Measurements from ENCODE around the gene PFDN5.

The PFDN5 gene

GRCh38 chr12:53333845-53334244 lies 38.5 kb downstream of the PFDN5 start:
- TF ChIP-seq CTCF (IDR thresholded peaks at IDR 0.05; ENCODE audit: low read depth, low read length), result no peak
- DNase-seq (ENCODE audit: low read depth, low spot score), result no peak
- in situ Hi-C loops (cut with HindIII; ENCODE audit: low sequenced_read_pairs), result no loop called here
- no peak overlapping the region for H3K4me3 ChIP-seq (ENCODE audit: low read depth, low read length)

- DNase-seq (ENCODE audit: low read depth, low spot score), result no peak
- TF ChIP-seq CTCF (IDR thresholded peaks at IDR 0.05; ENCODE audit: low read depth, low read length), result no peak
- H3K4me3 ChIP-seq (ENCODE audit: low read depth, low read length), result no peak overlapping the region
- in situ Hi-C loops (cut with HindIII; ENCODE audit: low sequenced_read_pairs), result no loop called here
These were observed 39.5 kb downstream of the PFDN5 start for GRCh38 chr12:53334822-53335221.

GRCh38 chr12:53336181-53336681 lies 40.9 kb downstream of the PFDN5 start, which contains the start of gene SP7:
TSS of gene SP7 (minus strand) at chr12:53336354. CDS start at chr12:53335646, 708 bp downstream.
- TF ChIP-seq CTCF (IDR thresholded peaks at IDR 0.05; ENCODE audit: low read depth, low read length), result no peak
- no peak for DNase-seq (ENCODE audit: low read depth, low spot score)
- no peak within 1 kb of the TSS for H3K4me3 ChIP-seq (ENCODE audit: low read depth, low read length)

GRCh38 chr12:53338017-53338416 lies 42.7 kb downstream of the PFDN5 start:
- DNase-seq (ENCODE audit: low read depth, low spot score), result no peak
- in situ Hi-C loops (cut with HindIII; ENCODE audit: low sequenced_read_pairs), result no loop called here
- no peak for TF ChIP-seq CTCF (IDR thresholded peaks at IDR 0.05; ENCODE audit: low read depth, low read length)
- no peak overlapping the region for H3K4me3 ChIP-seq (ENCODE audit: low read depth, low read length)

More at GRCh38 chr12:53336181-53336681, 40.9 kb downstream of the PFDN5 start, which contains the start of gene SP7:
- in situ Hi-C loops (cut with HindIII; ENCODE audit: low sequenced_read_pairs), result no loop called here

GRCh38 chr12:53338916-53339315 lies 43.6 kb downstream of the PFDN5 start:
- no peak for TF ChIP-seq CTCF (IDR thresholded peaks at IDR 0.05; ENCODE audit: low read depth, low read length)
- DNase-seq (ENCODE audit: low read depth, low spot score), result no peak
- in situ Hi-C loops (cut with HindIII; ENCODE audit: low sequenced_read_pairs), result no loop called here
- H3K4me3 ChIP-seq (ENCODE audit: low read depth, low read length), result no peak overlapping the region

GRCh38 chr12:53340398-53340797 lies 45.1 kb downstream of the PFDN5 start:
- DNase-seq (ENCODE audit: low read depth, low spot score), result no peak
- H3K4me3 ChIP-seq (ENCODE audit: low read depth, low read length), result no peak overlapping the region

More at GRCh38 chr12:53340398-53340797, 45.1 kb downstream of the PFDN5 start:
- in situ Hi-C loops (cut with HindIII; ENCODE audit: low sequenced_read_pairs), result no loop called here
- TF ChIP-seq CTCF (IDR thresholded peaks at IDR 0.05; ENCODE audit: low read depth, low read length), result no peak

Measured in astrocyte of the spinal cord (primary cell).